ENCODE data around the gene SHC1.

GRCh38 chr1:155011437-155012025 lies 41.0 kb upstream of the SHC1 start:
- TF ChIP-seq CTCF (IDR thresholded peaks at IDR 0.05) (no peak), EZH2phosphoT487 (IDR thresholded peaks at IDR 0.05) (no peak)

Measured in neural progenitor cell (in vitro differentiated cells).